GM19025 (cell line): ENCODE measurements around the gene UBQLNL.

ENCODE experiments used
- ATAC-seq: cut with Tn5 transposase; IDR thresholded peaks from one replicate; pipeline ENCODE4 v1.9.1; 2021; ENCODE audit warnings: mild to moderate bottlenecking, low read depth, moderate library complexity; ENCODE audit not compliant: unreplicated experiment

UBQLNL gene

GRCh38 chr11:5507933-5508305 is 8.6 kb downstream of the UBQLNL start:
- ATAC-seq: no peak

DNA sequence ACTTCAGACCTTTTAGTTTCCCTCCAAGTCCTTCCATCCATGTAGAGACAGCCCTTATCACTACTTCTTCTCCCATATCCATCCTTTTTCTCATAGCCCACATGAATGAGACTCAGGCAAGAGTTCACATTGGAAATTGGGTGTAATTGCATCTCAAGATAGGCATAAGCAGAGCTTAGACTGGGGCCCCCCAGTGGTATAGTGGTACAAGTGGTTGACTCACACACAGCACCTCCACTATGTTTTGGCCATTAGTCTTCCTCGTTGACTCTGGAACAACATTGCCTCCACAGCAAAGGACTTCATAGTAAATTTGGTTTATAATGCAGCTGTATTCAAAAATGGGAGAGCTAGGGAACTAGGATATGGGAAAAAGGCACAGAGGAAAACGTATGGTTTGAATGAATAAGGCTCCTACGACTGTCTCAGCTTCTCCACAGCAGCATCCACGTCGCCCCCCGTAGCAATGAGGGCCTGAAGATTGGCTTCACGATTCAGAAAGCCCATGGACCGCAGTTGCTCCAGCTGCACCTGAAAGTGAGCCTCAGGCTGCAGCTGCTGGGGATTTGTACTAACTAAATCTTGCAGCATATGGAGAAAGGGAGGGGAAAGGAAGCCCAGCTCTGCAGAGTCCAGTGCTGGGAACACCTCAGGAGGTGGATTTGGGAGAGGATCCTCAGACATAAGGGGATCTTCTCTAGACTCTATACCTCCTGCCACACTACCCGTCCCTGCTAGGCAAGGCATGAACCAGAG is 9.1 kb downstream of the UBQLNL start:
- ATAC-seq: no peak

- ATAC-seq: no peak
Observed at GRCh38 chr11:5505363-5506048, 11.0 kb downstream of the UBQLNL start.

- no peak for ATAC-seq
Observed at GRCh38 chr11:5504403-5504921, 12.0 kb downstream of the UBQLNL start.

DNA sequence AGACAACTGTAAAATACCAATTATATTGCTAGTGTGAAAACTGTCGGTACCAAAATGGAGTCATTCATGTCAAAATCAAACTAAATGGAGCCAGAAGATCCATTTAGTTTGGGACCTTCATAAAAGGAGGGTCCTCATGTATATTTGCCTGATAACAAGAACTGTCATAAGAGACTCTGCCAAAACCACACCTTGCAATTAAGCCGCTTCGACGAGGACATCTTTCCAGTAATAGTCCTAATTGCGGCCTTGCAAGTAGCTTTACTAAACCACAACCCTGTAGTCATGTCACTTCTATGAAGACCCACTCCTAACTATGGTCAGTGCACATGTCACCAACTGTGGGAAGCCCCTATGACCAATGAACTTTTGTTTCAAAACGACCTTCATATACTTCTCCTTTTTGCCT is 16.1 kb downstream of the UBQLNL start:
- ATAC-seq: no peak

- no peak for ATAC-seq
Observed at GRCh38 chr11:5499671-5500070, 16.8 kb downstream of the UBQLNL start.

- no peak for ATAC-seq
Observed at GRCh38 chr11:5489576-5490357, 26.7 kb downstream of the UBQLNL start.

DNA sequence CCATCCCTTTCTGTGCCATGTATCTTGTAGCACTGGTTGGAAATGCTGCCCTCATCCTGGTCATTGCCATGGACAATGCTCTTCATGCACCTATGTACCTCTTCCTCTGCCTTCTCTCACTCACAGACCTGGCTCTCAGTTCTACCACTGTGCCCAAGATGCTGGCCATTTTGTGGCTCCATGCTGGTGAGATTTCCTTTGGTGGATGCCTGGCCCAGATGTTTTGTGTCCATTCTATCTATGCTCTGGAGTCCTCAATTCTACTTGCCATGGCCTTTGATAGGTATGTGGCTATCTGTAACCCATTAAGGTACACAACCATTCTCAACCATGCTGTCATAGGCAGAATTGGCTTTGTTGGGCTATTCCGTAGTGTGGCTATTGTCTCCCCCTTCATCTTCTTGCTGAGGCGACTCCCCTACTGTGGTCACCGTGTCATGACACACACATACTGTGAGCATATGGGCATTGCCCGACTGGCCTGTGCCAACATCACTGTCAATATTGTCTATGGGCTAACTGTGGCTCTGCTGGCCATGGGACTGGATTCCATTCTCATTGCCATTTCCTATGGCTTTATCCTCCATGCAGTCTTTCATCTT is 27.6 kb downstream of the UBQLNL start:
- no peak for ATAC-seq

DNA sequence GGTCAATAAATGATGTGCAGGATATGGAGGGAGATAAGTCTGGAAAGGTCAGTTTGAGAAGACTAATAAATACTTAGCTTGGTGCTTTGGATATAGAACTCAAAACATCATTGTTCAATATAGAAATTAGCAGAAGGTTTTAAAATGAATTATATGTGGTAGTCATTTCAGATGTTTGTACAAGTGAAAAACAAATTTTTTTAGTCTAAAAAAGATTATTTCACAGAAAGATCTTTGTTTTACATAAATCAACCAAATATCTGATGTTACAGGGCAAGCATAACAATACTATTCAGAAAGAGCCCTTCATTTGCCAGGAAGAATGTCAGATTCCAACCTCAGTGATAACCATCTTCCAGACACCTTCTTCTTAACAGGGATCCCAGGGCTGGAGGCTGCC is 28.1 kb downstream of the UBQLNL start, which contains the start of gene OR52D1:
OR52D1 (plus strand) TSS at position 301 of the 400 bp plus-strand sequence; CDS start at position 323, 22 bp downstream.
- ATAC-seq: no peak

DNA sequence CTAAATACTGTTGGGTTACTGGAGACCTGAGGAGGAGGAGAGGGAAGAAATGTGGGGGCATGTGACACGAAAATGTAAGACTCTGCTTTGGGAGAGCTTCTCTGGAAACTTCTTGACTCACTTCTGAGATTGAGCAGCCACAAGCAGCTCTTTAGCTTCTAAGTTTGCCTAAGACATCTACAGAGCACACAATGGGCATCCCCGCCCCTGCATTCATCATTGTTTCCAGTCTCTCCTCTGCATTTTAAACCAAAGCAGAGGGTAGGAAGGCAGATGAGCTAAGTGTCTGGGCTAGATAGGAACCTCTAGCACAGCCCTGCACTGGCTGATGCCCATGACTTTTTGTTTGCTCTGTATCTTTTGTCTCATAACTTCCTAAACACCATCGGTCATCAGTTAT is 30.1 kb downstream of the UBQLNL start:
- no peak for ATAC-seq

- ATAC-seq: no peak
Observed at GRCh38 chr11:5486003-5486402, 30.5 kb downstream of the UBQLNL start.

GRCh38 chr11:5476186-5476819 is 40.2 kb downstream of the UBQLNL start:
- ATAC-seq: no peak

GRCh38 chr11:5473921-5474320 is 42.6 kb downstream of the UBQLNL start:
- ATAC-seq: no peak

GRCh38 chr11:5467527-5467926 is 49.0 kb downstream of the UBQLNL start:
- ATAC-seq: no peak
